ENCODE measurements around the gene CFAP61. TPM values are rescaled to one million over a fixed set of nuclear protein-coding genes. Genes with fewer than 3 reads are reported as not detected.

The CFAP61 gene
- total RNA-seq, 1 donor from 2014 or later = 0.26 TPM

DNA sequence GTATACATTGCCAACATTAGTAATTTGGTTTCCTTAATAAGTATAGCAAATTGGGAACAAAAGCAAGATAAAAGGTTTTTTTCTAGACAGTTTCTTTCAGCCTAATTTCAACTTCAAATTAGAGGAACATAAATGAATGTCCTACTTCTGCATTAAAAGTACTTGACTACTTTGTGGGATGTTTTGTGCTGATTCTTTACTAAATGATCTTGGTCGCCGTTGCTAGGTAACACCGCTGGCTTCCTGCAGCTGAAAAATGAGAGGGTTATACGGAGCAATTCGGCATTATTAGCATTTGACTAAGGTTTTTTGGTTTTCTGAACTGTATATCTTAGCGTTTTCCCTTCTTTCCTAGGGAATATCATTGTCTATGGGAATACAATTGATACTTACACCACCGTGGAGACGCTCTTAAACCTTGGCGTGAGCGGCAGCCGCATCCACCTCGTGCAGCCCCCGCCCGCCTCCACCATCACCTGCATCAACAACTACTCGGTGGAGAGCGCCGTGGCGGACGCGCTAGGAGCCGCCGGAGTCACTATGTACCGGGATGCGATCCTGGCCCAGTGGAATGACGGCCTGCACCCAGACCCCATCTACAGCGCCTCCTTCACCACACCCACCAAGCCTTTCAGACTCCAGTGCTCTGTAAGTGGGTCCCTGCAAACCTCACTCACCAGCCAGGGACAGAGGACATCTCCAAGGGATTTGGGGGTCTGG, 224.6 kb downstream of the CFAP61 start:
- DNase-seq (ENCODE audit: low read depth) = no peak
- no peak for FAIRE-seq
- TF ChIP-seq, protein P1, sequence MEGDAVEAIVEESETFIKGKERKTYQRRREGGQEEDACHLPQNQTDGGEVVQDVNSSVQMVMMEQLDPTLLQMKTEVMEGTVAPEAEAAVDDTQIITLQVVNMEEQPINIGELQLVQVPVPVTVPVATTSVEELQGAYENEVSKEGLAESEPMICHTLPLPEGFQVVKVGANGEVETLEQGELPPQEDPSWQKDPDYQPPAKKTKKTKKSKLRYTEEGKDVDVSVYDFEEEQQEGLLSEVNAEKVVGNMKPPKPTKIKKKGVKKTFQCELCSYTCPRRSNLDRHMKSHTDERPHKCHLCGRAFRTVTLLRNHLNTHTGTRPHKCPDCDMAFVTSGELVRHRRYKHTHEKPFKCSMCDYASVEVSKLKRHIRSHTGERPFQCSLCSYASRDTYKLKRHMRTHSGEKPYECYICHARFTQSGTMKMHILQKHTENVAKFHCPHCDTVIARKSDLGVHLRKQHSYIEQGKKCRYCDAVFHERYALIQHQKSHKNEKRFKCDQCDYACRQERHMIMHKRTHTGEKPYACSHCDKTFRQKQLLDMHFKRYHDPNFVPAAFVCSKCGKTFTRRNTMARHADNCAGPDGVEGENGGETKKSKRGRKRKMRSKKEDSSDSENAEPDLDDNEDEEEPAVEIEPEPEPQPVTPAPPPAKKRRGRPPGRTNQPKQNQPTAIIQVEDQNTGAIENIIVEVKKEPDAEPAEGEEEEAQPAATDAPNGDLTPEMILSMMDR (IDR thresholded peaks at IDR 0.05; ENCODE audit: insufficient read depth, low read length, severe bottlenecking) = no peak
- Histone ChIP-seq H3K27me3 (ENCODE audit: control insufficient read depth, insufficient read depth, low read length) (peaks cover 1% of the 10 kb centered on the region), H3K4me3 (ENCODE audit: low read depth, low read length) (no peak overlapping the region), H3K36me3 (ENCODE audit: control insufficient read depth, insufficient read depth, low read length) (no peaks in the 10 kb centered on the region)

DNA sequence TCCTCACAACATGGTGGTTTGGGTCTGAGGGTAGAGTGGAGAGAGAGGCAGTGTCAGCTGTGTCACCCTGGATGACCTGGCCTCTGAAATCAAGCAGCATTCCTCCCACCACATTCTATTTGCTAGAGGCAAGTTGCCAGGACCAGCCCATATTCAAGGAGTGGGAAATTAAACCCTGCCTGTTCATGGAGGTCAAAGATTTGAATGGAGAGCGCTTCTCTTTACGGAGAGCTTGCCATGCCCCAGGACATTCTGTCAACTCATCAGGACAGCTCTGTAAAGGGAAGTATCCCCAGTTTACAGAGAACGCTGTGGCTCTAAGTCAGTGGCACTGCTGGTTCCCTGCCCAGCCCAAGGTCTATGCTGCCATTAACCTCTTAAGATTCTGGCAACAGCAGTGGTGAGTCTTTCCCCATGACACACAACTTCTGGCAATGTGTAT, 225.6 kb downstream of the CFAP61 start:
- H3K36me3 ChIP-seq (ENCODE audit: control insufficient read depth, insufficient read depth, low read length) = no peaks in the 10 kb centered on the region
- no peak overlapping the region for H3K4me3 ChIP-seq (ENCODE audit: low read depth, low read length)
- FAIRE-seq = peak; percentile 18
- peaks cover 1% of the 10 kb centered on the region for H3K27me3 ChIP-seq (ENCODE audit: control insufficient read depth, insufficient read depth, low read length)
- DNase-seq (ENCODE audit: low read depth) = no peak
- TF ChIP-seq, protein P1 (IDR thresholded peaks at IDR 0.05; ENCODE audit: insufficient read depth, low read length, severe bottlenecking) = no peak

DNA sequence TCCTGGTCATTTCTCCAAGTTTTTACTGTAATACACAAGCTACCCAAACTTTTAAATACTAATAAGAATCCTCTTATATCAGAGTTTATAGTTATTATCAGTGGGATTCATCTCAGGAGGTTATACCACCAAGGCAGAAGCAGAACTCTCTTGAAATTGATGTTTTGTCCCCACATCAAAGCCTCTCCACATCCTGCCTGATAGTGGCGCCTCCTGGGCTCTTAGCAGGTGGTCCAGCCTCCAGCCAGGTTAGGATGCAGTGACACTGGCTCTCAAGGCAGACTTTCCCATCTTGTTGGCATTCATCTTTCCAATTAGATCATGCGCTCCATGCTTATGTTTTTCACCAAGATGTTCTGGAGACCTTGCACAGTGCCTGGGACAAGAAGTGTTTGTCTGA, 233.7 kb downstream of the CFAP61 start:
- DNase-seq (ENCODE audit: low read depth) (no peak), FAIRE-seq (no peak)
- H3K4me3 ChIP-seq (ENCODE audit: low read depth, low read length) = no peak overlapping the region
- TF ChIP-seq, protein P1 (IDR thresholded peaks at IDR 0.05; ENCODE audit: insufficient read depth, low read length, severe bottlenecking) = no peak
- no peaks in the 10 kb centered on the region for H3K36me3 ChIP-seq (ENCODE audit: control insufficient read depth, insufficient read depth, low read length)
- no peaks in the 10 kb centered on the region for H3K27me3 ChIP-seq (ENCODE audit: control insufficient read depth, insufficient read depth, low read length)

DNA sequence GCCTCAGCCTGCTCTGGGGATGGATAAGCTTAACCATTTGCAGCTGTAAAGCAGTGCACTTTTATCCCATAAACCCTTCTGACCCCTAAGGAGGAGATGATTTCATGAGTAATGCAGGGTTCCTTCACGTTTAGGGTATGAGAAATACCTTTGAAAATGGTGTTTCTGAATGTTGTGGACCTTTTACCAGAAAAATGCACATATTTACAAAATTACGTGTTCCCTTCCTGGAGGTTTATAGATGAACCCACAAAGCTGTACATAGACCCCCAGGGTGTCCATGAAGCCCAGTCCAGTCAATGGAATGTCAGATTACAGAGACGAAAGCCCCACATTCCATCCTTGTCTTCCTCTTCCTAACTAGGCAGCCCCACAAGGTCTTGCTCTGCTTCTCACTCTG, 237.0 kb downstream of the CFAP61 start:
- DNase-seq (ENCODE audit: low read depth) (no peak), FAIRE-seq (no peak)
- no peaks in the 10 kb centered on the region for H3K27me3 ChIP-seq (ENCODE audit: control insufficient read depth, insufficient read depth, low read length)

DNA sequence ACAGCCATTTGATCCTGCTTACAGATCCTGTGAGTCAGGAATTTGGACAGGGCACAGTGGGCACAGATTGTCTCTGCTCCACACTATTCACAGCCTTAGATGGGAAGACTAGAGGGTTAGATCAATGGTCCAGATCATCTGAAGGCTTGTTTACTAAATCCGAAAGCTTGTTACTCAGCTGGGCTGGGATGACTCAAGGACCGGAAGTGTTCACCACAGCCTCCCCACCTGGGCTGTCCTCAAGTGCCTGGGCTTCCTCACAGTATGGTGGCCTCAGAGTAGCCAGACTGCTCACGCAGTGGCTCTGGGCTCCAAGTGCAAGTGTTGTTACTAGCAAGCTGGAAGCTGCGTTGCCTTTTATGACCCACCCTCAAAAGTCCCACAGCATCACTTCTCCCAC, 240.1 kb downstream of the CFAP61 start:
- FAIRE-seq (no peak), DNase-seq (ENCODE audit: low read depth) (no peak)
- Histone ChIP-seq H3K4me3 (ENCODE audit: low read depth, low read length) (no peak overlapping the region), H3K36me3 (ENCODE audit: control insufficient read depth, insufficient read depth, low read length) (no peaks in the 10 kb centered on the region), H3K27me3 (ENCODE audit: control insufficient read depth, insufficient read depth, low read length) (no peaks in the 10 kb centered on the region)
- TF ChIP-seq, protein P1 (IDR thresholded peaks at IDR 0.05; ENCODE audit: insufficient read depth, low read length, severe bottlenecking) = no peak

More for the DNA sequence above, 237.0 kb downstream of the CFAP61 start:
- TF ChIP-seq, protein P1 (IDR thresholded peaks at IDR 0.05; ENCODE audit: insufficient read depth, low read length, severe bottlenecking) = no peak
- H3K36me3 ChIP-seq (ENCODE audit: control insufficient read depth, insufficient read depth, low read length) = no peaks in the 10 kb centered on the region
- no peak overlapping the region for H3K4me3 ChIP-seq (ENCODE audit: low read depth, low read length)

DNA sequence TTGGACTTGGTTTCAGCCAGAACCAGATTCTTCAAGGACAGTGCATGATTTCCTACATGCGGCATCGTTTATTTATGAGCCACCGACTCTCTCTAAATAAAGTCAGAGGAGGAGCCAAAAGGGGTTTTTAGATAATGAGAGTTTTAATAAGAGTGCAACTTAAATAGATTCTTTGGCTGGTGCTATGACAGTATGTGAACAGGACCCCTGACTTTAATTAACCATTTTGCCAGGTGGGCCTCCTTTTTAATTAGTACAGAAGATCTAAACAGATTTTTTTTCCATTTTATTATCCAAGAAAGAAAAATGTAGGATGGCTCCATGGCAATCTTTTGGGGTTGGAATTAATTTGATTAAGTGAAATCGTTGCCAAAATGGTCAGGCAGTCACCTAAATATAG, 240.8 kb downstream of the CFAP61 start:
- DNase-seq (ENCODE audit: low read depth) = no peak
- Histone ChIP-seq H3K36me3 (ENCODE audit: control insufficient read depth, insufficient read depth, low read length) (no peaks in the 10 kb centered on the region), H3K27me3 (ENCODE audit: control insufficient read depth, insufficient read depth, low read length) (no peaks in the 10 kb centered on the region), H3K4me3 (ENCODE audit: low read depth, low read length) (no peak overlapping the region)
- TF ChIP-seq, protein P1 (IDR thresholded peaks at IDR 0.05; ENCODE audit: insufficient read depth, low read length, severe bottlenecking) = no peak
- FAIRE-seq = no peak

All from bronchial epithelial cell (primary cell).